Measurements from ENCODE around the gene HS3ST2.

GRCh38 chr16:22814711-22815105 lies 746 bp downstream of the HS3ST2 start:
- TF ChIP-seq CTCF (IDR thresholded peaks at IDR 0.05; ENCODE audit: extremely low read depth in 1 of 2, insufficient read depth in 1 of 2, low read depth in 1 of 2, low read length in 2 of 2) (no peak), JUN (IDR thresholded peaks at IDR 0.05; ENCODE audit: borderline replicate concordance, insufficient read depth, insufficient read length, low read depth) (no peak), POLR2AphosphoS5 (IDR thresholded peaks at IDR 0.05; ENCODE audit: insufficient read depth, low read depth, low read length) (no peak), EZH2 (IDR thresholded peaks at IDR 0.05; ENCODE audit: borderline replicate concordance, low read depth, low read length, severe bottlenecking) (no peak), FOS (IDR thresholded peaks at IDR 0.05; ENCODE audit: borderline replicate concordance, insufficient read depth, low read length) (no peak)

Measured in endothelial cell of umbilical vein (primary cell).